ENCODE measurements around the gene ADAMTS13.
"Not testable (repeated sequence)": the region's sequence is repeated elsewhere in the genome, so short reads cannot be mapped to it uniquely, and the experiment has no call there.

Gene ADAMTS13

DNA sequence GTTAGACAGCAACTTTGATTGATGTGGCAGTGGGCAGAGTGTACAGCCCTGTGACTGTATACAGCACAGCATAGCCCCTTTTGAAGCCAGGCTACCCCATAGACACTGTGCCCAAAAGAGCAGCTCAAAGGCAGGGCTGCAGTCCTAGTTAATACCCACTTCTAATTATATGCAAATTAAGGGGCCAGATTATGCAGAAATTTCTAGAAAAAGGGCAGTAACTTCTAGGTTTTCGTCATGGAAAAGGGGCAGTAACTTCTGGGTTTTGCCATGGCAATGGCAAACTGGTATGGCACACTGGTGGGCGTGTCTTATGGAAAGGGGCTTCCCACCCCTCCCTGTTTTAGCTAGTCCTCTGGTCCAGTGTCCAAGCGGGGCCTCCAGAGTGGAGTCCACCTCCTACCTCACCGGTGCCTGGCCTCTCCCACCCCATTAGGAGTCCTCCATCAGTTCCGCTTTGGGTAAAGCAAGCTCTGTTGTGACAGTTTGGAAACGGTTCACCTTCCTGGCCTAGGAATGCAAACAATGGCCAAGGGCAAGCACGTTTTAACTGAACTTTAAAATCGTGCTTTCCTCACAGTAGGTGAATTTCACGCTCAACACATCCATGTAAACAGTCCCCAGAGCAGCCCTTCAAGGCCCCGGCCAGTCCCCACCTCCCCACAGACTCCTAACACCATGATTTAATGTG is 5.6 kb downstream of the ADAMTS13 start:
- DNase-seq, result no peak

DNA sequence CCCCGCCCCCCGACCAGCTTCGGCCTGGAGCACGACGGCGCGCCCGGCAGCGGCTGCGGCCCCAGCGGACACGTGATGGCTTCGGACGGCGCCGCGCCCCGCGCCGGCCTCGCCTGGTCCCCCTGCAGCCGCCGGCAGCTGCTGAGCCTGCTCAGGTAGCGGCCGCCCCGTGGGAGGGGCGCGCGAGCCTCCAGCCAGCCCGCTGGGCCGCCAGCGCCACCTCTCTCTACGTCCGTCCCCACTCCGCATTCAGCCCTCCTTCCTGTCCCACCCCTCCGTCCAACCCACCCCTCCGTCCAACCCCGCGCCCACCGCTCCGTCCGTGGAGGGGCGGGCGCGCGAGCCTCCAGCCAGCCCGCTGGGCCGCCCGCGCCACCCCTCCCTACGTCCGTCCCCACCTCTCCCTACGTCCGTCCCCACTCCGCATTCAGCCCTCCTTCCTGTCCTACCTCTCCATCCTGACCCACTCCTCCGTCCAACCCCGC is 6.5 kb downstream of the ADAMTS13 start:
- DNase-seq, result no peak

DNA sequence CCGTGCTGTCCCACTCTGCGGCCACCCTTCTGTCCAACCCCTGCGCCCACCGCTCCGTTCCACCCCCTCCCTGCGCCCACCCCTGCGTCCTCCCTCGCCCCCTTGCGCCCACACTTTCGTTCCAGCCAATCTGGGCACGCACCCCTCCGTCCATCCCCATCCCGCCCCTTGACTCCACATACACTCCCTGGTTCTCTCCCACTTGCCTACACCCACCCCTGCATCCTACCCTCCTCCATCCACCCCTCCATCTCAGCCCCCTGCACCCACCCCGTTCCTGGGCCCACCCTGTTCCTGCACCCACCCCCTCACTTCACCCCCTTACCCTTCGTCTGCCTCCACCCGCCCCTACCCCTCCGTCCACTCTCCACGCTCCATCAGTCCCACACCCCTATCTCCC is 7.0 kb downstream of the ADAMTS13 start:
- DNase-seq, result no peak

DNA sequence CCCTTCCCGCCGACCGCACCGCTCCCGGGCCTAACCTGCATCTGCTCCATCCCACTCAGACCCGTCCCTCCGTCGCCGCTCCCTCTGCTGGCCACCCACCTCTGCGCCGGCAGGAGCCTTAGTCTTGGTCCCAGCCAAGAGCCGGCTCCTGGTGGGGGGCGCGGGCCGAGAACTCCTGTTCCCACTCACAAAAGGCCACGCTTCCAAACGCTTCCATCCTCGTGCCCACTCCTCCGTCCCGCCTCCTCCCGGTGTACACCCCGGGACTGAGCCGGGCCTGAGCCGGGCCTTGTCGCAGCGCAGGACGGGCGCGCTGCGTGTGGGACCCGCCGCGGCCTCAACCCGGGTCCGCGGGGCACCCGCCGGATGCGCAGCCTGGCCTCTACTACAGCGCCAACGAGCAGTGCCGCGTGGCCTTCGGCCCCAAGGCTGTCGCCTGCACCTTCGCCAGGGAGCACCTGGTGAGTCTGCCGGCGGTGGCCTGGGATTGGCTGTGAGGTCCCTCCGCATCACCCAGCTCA is 7.5 kb downstream of the ADAMTS13 start:
- DNase-seq, result no peak

DNA sequence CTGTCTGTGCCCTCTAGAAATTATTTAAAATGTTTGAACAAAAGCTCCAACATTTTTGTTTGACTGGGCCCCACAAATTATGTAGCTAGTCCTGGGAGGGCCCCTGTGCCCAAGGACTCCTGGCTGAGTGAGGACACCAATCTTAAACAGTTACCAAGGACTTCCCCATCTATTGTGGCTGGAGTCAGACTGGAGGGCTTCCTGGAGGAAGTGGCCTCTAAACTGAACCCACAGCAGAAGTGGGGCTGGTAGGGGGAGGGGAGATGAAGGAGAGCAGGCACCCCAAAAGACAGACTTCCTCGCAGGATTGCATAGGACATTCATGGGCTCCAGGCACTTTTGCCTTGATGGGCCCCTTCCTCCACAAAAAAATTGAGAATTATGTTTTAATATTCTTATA is 8.1 kb downstream of the ADAMTS13 start:
- no peak for DNase-seq

DNA sequence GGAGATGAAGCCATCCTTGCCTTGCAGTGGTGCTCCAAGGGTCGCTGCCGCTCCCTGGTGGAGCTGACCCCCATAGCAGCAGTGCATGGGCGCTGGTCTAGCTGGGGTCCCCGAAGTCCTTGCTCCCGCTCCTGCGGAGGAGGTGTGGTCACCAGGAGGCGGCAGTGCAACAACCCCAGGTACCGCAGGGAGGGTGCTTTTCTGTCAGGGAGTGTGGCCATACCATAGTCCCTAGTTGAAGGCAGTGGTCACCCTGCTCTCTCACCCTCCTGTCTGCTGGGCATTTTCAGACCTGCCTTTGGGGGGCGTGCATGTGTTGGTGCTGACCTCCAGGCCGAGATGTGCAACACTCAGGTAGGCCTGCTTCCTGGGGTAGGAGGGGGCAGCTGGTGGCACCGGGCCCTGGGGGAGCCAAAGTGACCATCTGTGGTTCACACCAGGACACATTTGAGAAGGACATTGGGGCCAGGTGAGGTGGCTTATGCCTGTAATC is 11.2 kb downstream of the ADAMTS13 start:
- no peak for DNase-seq

DNA sequence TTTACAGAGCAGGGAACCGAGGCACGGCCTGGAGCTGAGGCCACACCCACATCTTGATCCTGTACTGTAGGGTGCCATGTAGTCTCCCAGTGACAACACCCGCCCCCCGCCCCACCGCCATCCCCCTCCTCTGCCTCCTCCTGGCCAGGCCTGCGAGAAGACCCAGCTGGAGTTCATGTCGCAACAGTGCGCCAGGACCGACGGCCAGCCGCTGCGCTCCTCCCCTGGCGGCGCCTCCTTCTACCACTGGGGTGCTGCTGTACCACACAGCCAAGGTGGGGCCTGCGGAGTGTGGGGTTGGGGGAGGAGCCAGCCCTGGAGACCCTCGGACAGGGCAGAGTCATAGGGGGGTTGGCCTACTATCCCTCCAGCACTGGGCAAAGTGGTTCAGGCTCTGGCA is 14.5 kb downstream of the ADAMTS13 start:
- DNase-seq, result no peak

DNA sequence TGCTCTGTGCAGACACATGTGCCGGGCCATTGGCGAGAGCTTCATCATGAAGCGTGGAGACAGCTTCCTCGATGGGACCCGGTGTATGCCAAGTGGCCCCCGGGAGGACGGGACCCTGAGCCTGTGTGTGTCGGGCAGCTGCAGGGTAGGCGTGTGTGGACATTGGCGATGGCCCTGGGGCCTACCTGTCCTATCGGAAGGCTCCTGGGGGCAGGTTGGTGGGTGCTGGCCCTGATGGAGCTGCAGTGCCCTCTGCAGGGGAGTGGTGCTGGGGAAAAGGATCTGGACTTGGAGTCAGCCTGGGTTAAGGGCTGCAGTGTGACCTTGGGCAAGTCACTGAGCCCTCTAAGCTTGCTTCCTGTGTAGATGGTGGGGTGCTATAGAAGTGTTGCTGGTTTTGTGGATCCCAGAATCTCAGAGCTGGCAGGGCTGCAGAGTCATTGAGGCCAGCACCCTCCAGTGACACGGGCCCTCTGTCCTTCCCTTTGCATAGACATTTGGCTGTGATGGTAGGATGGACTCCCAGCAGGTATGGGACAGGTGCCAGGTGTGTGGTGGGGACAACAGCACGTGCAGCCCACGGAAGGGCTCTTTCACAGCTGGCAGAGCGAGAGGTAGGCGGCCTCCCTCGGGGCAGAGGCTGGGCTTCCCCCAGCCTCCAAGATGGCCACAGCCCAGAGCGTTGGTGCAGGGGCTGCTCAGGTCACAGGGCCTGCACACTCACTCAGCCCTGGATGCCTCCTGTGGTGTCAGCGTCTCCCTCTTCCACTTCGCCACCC is 15.8 kb downstream of the ADAMTS13 start:
- no peak for DNase-seq

DNA sequence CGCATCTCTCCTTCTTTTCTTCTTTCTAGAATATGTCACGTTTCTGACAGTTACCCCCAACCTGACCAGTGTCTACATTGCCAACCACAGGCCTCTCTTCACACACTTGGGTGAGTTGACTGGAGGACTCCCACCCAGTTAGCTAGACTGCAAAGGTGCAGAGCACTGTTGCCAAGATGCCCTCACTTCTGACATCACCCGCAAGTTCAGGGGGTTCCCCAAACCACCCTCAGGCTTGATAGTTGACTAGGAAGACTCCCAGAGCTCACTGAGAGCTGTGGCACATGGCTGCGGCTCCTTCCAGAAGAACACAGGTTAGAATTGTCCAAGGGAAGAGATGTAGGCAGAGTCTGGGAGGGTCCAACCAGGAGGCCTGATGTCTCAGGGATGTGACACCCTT is 17.2 kb downstream of the ADAMTS13 start:
- DNase-seq, result no peak

DNA sequence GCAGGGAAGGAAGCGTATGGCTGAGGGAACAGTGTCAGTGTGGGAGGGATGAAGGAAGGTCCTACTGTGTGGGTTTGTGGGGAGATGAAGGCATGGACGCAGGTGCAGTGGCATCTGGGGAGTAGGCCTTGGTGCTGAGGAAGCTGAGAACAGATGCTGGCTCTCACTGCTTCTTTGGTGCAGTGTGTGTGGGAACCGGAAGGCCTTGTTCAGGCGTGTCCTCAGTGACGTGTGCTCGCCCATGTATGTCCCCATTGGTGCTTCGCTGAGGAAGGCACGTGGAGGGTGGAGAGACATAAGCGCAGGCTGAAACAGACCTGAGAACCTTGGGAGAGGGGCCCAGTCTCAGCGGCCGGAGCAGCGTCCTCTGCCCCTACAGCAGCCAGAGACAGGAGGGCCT is 18.7 kb downstream of the ADAMTS13 start:
- DNase-seq, result no peak

DNA sequence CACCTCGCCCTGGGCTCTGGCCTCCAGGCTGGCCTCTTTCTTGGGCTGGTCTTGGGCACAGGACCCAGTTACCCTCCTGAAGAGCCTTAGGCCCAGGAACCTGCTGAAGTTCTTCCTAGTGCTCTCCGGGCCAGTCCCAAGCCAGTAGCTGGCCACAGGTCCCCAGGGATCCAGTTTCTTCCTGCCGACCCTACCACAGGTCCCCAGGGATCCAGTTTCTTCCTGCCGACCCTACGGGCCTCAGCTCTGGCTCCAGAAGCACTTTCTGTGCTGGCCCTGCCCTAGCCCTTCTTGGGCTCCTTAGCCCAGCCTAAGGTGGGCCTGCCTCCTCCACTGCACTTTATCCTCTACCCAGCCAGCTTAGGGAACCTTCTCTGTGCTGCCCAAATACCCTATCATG is 19.4 kb downstream of the ADAMTS13 start:
- DNase-seq, result no peak

DNA sequence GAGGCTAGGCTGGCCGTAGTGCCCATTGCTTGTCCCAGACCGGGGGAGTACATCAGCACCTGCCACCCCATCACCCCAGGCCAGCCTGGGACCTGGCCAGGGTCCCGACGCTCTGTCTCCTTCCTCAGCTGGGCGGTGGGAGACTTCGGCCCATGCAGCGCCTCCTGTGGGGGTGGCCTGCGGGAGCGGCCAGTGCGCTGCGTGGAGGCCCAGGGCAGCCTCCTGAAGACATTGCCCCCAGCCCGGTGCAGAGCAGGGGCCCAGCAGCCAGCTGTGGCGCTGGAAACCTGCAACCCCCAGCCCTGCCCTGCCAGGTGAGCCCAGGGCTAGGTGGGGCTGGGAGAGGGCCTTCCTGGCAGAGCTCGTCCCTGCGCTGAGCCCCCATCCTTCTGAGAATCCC is 21.1 kb downstream of the ADAMTS13 start:
- no peak for DNase-seq

DNA sequence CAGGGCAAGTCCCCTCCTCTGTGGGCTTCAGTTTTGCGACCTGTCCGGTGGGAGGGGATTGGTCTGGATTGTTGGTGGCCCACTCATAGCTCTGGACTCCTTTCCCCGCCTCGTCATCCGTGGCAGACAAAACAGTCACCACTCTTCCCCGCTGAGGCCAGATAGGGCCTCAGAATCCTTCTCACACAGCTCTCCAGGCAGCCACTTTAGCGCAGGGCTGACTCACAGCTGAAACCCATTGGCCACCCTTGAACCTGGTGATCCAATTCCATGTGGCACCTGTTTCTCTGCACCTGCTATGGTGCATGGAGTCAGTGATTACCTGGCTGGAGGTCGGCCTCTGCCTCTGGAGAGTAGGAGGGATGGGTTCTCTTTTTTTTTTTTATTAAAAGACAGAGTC is 21.8 kb downstream of the ADAMTS13 start:
- DNase-seq, result no peak

DNA sequence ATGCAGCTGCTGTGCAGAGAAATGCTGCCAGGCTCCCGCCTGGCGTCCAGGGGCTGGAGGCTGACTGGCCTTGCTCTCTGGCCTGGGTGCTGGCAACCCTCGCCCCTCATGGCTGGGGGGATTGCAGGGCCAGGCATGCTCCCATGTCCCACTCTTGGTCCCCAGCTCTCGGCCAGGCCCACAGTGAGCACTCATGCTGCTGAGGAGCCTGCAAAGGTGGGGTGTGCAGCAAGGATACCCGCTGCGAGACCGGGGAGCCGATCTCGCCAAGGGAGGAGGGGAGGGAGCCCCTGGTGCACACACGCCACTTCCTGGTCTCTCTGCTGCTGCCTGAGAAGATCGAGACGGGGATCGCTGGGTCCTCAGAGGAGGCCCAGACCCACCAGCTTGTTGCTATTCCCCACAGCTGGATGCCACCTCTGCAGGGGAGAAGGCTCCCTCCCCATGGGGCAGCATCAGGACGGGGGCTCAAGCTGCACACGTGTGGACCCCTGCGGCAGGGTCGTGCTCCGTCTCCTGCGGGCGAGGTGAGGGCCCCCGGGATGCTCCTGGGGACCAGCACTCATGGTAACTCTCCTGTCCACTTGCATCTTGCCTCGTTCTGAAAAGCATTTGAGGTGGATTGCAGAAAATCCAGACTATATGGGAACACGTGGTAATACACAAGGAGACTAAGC is 23.3 kb downstream of the ADAMTS13 start:
- no peak for DNase-seq

DNA sequence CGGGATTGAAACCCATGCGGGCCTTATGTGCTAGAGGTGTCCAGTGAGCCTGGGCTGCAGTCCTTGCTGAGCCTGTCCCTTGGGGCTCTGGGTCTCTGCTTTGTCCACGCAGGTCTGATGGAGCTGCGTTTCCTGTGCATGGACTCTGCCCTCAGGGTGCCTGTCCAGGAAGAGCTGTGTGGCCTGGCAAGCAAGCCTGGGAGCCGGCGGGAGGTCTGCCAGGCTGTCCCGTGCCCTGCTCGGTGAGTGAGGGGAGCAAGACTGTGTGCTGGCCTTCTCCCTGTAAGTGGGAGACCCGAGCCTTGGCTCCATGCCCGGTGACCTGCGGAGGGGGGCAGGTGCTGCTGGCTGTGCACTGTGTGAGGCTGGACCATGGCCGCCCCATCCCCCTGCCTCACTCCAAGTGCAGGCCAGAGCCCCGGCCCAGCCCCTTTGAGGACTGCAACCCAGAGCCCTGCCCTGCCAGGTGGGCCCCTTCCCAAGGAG is 26.4 kb downstream of the ADAMTS13 start:
- no peak for DNase-seq

DNA sequence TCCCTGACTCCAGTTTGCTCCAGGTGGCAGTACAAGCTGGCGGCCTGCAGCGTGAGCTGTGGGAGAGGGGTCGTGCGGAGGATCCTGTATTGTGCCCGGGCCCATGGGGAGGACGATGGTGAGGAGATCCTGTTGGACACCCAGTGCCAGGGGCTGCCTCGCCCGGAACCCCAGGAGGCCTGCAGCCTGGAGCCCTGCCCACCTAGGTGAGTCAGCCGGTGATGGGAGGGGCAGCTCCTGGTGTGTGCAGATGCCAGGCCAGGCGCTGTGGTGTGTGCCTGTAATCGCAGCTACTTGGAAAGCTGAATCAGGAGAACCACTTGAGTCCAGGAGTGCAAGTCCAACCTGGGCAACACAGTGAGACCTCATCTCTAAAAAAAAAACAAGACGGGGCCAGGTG is 27.6 kb downstream of the ADAMTS13 start:
- DNase-seq, result no peak

DNA sequence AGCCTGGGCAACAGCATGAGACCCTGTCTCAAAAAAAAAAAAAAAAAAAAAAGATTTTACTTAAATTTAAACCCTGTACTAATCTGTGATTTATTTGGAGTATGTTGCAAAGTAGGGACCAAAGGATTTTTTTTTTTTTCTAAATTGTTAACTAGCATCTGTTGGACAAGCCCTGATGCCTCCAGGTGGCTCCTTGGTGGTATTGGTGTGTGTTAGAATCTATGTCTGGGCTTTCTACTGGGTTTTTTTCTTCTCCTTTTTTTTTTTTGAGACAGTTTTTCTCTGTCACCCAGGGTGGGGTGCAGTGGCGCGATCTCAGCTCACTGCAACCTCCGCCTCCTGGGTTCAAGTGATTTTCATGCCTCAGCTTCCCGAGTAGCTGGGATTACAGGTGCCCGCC is 29.7 kb downstream of the ADAMTS13 start:
- not testable (repeated sequence) for DNase-seq

DNA sequence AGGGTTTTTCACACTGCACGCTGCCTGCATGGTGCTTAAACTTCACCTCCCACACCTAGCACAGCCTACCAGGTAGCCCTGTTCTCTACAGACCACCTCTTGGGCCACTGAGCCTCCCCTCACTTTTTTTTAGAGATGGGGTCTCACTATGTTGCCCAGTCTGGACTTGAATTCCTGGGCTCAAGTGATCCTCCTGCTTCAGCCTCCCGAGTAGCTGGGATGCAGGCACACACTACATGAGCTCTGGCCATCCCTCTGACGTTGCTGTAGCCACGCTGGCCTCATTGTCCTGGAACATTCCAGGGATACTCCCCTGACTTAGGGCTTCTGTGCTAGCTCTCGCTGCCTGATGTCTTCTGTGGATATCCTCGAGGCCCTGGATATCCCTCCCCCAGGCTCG is 30.4 kb downstream of the ADAMTS13 start:
- DNase-seq, result no peak

DNA sequence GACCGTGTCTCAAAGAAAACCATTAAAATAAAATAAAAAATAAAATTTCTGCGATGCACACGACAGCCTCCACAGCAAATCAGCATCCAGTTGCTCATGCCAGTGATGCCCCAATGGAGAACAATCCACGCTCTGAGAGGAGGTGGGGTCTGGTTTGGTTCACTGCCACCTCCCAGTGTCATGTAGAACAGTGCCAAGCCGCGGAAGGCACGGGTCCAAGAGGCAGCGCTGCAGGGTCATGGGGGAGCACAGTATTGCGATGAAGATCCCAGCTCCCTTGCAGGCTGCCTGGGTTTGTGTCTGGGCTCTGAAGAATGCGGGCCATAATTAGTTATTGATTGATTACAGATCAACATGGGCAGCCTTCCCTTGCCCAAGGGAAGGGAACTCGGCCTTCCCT is 31.5 kb downstream of the ADAMTS13 start:
- DNase-seq, result no peak

DNA sequence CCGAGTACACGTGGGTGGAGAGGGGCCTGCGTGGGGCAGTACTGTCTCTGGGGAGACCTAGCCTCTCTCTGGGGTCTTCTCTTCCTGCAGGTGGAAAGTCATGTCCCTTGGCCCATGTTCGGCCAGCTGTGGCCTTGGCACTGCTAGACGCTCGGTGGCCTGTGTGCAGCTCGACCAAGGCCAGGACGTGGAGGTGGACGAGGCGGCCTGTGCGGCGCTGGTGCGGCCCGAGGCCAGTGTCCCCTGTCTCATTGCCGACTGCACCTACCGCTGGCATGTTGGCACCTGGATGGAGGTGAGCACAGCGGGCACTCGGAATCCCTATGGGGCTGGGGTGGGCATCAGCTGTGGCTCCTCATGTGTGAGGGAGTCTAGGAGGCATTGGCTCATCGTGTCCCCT is 32.2 kb downstream of the ADAMTS13 start:
- no peak for DNase-seq

DNA sequence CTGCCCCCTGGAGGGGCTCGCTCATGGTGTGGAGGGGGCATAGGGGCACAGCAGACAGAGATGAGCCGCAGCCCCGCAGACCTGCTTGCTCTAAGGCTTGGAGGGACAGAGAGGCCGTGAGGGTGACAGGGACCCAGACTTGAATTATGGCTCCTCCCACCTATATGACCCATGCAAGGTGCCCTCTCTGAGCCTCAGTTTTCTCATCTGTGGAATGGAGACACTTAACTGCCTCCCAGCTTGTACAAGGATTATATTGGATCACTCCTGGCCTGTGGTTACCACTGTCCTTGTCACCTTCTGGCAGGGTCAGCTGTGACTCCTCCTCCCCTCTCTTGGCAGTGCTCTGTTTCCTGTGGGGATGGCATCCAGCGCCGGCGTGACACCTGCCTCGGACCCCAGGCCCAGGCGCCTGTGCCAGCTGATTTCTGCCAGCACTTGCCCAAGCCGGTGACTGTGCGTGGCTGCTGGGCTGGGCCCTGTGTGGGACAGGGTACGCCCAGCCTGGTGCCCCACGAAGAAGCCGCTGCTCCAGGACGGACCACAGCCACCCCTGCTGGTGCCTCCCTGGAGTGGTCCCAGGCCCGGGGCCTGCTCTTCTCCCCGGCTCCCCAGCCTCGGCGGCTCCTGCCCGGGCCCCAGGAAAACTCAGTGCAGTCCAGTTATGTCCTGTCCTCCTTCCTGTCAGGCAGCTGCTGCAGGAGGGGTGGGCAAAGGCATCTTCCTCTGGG is 32.9 kb downstream of the ADAMTS13 start:
- no peak for DNase-seq

DNA sequence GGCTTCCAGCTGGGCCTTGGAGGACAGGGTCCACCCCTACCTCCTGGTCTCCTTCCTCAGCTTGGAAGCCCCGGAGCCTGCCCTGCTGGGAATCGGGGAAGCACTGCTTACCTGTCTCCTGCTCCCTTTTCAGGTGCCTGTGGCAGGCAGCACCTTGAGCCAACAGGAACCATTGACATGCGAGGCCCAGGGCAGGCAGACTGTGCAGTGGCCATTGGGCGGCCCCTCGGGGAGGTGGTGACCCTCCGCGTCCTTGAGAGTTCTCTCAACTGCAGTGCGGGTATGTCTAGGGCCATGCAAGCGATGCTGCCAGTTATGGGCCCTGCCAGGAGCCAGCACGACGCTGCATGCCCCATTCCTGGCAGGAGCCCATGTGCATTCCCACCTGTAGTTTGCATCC is 33.8 kb downstream of the ADAMTS13 start:
- no peak for DNase-seq

DNA sequence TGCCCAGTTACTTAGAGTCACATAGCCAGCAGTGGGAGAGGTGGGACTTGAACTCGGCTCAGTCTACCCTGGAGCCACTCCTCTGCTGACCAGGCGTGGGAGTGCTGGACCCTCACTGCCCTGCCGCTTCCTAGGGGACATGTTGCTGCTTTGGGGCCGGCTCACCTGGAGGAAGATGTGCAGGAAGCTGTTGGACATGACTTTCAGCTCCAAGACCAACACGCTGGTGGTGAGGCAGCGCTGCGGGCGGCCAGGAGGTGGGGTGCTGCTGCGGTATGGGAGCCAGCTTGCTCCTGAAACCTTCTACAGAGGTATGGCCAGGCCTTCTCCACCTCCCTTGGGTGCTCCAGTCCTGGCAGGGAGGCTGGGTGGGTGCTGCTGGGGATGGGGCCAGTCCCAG is 34.2 kb downstream of the ADAMTS13 start:
- DNase-seq, result no peak
